ENCODE measurements around the gene LINGO3.

Gene LINGO3

DNA sequence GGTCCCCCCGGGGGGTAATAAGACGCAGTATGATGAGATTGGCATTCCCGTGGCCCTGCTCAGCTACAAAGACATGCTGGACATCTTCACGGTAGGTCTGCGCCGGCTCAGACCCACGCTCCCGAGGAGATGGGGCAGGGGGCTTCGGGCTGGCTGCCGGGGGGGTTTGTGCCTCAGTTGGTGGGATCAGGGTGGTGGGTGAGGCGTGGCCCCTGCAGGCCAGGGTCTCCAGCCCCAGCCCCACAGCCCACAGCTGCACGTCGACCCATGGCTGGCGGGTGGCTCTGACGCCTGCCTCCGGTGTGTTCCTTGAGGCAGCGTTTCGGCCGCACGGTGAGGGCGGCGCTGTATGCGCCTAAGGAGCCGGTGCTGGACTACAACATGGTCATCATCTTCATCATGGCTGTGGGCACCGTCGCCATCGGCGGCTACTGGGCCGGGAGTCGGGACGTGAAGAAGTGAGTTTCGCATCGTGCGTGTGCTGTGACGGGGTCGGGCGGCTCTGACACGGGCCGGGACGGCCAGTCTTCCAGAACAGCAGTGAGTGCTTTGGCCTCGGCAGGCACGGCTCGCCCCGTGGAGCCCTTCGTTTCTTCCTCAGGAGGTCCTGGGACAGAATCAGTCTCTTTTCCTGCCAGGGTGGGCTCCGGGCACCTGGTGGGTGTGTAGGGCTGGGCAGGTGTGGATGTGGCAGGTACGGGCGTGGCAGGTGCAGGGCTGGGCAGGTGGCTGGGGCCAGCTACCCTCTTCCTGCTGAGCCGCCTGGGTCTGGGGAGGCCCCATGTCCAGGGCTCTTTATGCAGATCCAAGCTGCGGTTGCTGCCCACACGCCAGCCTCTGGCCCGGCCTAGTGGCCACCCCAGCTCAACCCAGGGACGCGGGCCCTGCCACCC is 31.0 kb upstream of the LINGO3 start:
- FAIRE-seq: no peak

DNA sequence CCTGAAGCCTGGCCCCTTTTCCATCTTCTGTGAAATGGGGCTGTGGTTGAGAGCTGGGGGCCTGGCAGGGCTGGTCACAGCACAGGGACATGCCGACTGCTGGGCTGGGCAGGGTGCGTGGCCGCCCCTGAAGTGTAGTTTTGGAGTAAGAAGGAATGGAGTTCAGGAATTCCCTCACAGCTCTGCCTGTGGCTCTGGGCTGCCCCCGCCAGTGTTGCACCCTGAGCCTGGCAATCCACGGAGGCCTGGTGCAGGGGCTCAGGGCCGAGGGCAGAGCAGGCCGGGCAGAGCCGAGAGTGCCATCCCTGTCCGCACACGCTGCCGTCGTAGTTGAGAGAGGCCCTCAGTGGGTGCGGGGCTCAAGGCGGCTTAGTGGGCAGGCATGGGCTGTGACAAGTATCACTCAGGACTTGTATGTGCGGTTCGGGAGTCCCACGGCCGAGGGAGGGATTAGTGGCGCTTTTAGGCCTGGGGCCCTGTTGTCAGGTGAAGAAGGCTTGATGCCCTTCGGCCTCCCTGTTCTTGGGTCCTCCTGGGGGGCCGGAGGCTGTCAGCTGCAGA is 30.2 kb upstream of the LINGO3 start:
- no peak for FAIRE-seq

DNA sequence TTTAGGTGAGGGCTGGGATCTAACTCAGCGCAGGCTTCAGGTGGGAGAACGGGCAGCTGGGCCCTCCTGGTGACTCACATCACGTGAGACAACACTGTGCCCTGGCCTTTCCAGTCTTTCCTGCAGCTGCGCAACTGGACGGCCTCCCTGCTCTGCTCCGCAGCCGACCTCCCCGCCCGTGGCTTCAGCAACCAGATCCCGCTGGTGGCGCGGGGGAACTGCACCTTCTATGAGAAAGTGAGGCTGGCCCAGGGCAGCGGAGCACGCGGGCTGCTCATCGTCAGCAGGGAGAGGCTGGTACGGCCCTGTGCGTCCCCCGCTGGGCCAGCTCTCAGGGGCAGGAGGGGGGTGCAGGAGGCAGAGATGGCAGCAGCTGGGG is 29.4 kb upstream of the LINGO3 start:
- FAIRE-seq: no peak

DNA sequence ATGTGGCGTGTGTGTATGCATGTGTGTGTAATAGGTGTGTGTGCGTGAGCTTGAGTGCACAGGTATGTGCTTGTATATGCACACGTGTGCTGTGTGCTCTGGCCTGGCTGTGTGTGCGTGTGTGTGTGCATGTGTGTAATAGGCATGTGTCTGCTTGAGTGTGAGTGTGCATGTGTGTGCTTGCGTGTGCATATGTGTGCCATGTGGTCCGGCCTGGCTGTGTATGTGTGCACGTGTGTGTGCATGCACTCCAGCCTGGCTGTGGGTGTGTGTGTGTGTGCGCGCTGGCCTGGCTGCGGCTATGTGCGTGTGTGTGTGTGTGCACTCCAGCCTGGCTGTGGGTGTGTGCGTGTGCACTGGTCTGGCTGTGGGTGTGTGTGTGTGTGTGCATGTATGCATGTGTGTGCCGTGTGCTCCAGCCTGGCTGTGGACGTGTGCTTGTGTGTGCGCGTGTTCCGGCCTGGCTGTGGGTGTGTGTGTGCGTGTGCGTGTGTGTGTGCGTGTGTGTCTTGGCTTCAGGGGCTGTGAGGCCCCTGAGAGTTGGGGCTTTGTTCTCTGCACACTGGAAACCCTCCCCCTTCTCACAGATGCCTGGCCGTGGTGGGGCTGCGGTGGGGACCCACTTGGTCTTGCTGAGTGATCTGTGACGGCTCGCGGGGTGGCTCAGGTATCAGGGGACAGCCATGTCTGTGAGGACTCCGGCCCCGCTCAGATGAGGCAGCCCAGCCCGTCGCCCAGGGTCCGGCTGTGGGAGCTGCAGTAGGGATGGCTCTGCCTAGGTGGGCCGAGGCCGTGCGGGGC is 28.8 kb upstream of the LINGO3 start:
- FAIRE-seq: no peak

DNA sequence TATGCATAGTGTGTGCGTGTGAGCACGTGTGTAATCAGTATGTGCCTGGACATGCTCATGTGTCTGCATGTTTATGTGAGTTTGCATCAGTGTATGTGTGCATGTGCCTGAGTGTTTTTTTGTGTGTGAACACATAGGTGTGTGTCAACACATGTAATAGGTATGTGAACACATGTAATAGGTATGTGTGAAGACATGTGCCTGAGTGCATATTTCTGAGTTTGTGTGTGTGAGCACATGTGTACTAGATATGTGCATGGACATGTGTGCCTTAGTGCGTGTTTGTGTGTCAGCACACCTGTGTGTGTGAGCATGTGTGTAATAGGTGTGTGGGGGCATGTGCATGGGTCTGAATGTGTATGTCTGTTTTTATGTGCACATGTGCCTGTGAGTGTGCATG is 27.9 kb upstream of the LINGO3 start:
- no peak for FAIRE-seq

DNA sequence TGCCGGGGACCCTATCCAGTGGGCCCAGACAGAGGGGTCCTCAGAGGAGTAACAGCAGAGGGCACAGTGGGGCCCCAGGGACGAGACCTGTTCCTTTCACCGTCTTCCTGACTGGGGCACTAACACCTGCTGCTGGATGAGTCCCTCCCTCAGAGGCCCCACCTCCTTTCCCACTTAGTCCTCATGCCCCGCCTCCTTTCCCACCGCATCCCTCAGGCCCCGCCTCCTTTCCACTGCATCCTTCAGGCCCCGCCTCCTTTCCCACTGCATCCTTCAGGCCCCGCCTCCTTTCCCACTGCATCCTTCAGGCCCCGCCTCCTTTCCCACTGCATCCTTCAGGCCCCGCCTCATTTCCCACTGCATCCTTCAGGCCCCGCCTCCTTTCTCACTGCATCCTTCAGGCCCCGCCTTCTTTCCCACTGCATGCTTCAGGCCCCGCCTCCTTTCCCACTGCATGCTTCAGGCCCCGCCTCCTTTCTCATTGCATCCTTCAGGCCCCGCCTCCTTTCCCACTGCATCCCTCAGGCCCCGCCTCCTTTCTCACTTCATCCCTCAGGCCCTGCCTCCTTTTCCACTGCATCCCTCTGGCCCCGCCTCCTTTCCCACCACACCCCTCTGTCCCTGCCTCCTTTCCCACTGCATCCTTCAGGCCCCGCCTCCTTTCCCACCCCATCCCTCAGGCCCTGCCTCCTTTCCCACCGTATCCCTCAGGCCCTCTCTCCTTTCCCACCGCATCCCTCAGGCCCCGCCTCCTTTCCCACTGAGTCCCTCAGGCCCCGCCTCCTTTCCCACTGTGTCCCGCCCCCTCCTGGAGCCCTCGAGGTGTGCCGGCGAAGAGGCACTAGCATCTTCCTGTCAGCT is 27.3 kb upstream of the LINGO3 start:
- FAIRE-seq: no peak

DNA sequence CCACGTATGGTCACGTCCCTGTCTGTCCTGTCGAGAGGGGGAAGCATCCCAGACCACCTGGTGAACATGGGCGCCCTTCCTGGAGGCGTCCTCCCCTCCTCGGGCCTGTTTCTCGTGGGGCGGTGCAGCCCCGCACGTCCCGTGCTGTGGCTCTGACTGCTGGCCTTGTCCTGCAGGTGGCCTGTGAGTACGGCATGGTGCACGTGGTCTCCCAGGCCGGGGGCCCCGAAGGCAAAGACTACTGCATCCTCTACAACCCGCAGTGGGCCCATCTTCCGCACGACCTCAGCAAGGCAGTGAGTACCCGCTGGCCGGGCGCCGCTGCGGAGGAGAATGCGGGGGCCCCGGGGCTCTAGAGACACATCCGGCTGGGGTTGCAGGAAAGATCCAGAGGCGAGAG is 26.5 kb upstream of the LINGO3 start:
- FAIRE-seq: no peak

DNA sequence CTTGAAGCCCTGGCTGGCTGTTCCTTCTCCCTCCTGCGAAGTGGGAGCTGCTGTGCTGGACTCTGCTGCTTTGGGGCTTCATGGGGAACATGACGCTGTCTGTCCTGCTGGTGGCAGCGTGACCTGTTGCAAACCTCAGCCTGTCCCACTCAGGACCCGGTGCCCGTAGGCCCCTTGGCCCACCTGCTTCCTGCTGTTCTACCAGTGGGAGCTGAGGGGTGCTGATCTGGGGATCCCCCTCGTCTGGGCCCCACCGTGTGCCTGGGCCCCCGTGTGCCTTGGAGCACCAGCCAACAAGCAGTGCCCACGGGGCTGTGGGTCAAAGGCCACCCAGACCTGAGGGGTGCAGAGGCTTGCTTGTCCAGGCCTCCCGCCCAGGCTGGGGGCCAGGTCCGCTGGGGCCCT is 25.9 kb upstream of the LINGO3 start:
- no peak for FAIRE-seq

DNA sequence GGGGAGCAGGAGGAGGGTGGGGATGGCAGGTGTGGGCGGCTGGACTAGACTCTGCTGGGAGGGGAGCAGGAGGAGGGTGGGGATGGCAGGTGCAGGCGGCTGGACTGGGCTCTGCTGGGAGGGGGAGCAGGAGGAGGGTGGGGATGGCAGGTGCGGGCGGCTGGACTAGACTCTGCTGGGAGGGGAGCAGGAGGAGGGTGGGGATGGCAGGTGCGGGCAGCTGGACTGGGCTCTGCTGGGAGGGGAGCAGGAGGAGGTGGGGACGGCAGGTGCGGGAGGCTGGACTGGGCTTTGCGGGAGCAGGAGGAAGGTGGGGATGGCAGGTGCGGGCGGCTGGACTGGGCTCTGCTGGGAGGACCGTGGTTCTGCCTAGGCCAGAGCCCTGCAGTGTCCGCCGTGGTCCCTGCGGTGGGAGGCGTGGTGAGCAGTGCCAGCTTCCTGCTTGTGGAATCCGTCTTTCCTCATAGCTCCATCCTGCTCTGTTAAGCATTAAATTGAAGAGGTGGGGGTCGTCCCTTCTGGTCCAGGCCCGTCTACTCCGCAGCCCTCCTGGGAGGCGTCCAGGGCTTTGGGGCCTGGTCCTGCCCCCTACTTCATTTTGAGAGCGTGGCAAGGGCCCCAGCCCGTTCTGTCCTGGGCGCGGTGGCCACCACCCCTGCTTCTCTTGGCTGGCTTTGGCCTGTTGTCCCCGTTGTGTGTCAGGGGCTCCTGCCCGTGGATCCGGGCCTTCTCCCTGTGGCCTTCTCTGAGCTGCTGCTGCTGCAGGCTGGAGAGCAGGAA is 25.3 kb upstream of the LINGO3 start:
- no peak for FAIRE-seq

DNA sequence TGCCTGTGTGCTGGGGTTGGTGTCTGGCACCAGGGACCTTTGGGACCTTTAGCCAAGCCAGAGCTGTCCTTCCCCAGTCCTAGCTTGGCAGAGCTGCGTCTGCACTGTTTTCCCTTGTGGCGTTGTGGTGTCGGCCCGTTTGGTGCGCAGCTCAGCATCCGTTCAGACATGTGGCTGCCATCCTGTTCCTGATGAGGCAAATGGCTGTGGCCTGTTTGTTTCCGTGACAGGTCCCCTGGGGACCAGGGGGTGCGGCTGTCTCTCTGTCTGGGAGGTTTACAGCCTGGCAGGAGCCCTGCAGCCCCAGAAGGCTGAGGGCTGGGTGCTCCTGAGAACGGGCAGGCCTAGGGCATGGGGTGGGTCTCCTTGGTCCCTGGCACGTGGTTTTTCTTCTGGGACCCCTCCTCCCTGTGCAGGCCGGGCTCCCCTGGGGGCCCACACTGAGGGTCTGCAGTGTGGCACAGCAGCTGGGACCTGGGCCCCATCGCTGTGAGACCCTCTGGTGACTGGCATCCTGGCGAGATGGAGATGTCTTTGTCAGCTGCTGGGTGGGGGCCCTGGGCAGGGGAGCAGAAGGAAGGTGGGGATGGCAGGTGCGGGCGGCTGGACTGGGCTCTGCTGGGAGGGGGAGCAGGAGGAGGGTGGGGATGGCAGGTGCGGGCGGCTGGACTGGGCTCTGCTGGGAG is 24.5 kb upstream of the LINGO3 start:
- FAIRE-seq: no peak

DNA sequence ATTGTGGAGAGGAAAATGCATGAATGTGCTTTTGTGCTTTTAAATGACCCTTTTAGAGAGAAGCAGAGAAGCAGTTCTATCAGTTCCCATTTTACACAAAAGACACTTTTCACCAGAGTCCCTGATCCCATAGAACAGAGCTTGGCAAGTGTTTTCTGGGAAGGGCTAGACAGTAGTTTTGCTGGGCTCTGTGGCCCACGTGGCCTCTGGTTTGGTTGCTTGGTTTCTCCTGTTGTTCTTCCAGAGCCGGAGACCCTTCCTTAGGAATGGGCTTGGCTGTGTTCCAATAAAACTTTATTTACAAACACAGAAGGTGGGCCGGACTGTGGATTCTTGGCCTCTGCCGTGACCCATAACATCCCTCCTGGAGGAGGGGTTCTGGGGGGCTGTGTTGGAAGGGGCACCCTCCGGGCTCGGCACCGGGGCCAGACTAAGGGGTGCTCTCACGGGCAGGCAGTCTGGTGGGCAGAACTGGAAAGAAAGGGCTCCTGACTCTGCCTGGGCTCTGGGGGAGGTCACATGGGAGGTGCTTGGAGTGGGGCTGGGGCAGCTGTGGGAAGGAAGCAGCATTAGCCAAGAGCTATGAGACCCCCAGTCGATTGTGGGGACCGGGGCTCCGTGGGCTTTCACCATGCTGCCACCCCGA is 23.8 kb upstream of the LINGO3 start:
- FAIRE-seq: no peak

DNA sequence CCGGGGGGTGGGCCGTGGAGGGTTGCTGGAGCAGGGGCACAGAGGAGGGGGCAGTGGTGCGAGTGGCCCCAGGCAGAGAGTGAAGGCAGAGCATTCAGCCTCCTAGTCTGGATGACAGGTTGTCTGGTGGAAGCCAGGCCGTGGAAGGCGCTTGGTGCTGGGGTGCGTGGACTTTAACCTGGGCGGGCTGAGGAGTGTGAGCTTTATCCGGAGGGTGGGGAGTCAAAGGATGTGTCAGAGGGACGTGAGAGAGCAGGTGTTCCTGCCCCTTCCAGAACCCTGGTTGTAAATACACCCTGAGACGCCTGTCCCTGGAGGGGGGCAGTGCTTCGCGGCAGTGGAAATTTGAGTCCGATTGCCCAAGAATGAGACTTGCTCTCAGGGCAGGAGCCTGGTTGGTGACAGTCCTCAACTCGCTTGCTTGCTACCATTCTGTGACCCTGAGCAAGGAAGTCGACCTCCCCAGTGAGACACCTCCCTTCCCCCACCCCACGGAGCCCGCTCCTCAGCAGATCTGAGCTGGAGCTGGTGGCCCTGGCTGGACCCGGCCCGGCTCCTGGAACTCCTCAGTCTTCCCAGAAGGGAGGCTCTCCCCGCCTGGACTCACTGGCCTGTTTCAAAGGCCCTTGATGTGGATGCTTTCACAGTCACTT is 22.8 kb upstream of the LINGO3 start:
- FAIRE-seq: no peak

DNA sequence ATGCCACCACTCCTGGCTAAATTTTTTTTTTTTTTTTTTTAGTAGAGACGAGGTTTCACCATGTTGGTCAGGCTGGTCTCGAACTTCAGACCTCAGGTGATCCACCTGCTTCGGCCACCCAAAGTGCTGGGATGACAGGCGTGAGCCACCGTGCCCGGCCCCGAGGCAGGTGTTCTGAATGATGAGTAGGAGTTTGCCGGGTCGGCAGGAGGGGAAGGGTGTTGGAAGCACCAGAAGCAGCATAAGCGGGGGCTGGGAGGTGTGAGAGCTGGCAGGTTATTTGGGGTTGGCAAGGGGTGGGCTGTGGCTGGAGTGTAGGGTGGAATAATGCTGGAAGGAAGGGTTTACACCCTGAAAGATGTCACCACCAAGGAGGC is 22.3 kb upstream of the LINGO3 start:
- no peak for FAIRE-seq

DNA sequence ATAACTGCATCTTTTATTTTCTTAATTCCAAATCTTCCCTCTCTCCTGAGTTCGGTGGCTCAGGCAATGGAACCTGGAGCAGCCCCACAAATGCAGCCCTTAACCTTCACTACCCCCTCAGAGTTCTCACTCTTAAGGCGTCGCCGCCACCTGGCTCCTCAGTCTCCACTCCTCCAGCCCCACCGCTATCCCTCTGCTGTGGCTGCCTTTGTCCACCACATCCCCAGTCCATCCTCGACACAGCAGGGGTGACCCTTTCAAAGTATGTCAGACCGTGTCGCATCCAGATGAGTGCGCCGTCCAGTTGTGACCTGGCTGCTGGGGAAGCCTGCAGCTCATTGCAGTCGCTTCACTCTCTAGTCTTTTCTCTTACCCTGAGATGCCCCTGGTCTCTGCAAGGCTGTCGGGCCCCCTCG is 21.6 kb upstream of the LINGO3 start:
- FAIRE-seq: no peak

DNA sequence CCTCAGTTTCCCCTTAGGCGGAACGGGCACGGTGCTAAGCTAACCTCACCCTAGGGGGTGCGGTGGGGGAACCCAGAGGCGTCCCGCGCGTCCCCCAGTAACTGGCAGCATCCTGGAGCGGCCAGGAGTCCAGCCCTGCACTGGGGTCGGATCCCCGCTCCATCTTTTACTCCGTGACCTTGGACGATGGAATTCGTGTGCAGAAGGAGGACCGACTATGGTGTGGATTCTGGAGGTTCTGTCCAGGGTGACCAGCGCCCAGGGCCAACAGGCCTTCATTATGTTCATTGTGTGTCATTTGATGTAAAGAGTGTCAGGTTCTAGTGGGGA is 21.2 kb upstream of the LINGO3 start:
- no peak for FAIRE-seq

DNA sequence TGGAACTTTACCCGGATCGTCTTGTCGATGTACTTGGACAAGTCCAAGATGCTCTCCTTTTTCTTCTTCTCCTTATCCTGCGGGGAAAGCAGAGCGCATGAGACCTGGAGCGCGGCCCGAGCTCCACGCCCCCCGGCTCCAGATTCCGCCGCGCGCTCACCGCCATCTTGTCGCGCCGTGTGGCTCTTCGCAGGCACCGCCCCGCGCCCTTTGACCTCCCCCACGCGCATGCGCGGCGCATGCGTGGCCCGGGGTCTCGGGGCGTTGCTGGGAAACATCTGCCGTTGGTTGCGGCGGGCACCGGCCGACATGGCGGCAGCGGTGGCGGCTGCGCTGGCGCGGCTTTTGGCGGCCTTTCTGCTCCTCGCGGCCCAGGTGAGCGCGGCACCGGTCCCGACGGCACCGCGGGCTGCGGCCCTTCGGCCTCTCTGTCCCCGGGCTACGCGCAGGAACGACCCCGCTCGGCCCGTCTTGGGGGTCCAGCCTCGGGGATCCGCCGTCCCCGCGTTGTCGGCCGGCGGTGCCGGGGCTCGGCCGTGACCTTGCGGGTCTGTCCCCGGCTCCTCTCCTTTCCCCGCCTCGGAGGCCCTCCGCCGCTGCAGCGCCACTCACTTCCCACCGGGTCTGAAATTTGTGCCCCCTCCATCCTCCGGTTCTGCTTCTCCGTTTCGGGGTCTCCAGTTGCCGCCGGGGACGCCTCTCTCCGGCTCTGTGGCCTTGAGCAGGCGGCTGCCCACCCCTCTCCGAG is 20.6 kb upstream of the LINGO3 start, which contains the start of the genes LSM7 and SPPL2B:
Gene LSM7 (minus strand): TSS at position 186 of the 748 bp plus-strand sequence. CDS start 20 bp downstream, at position 166.
Gene SPPL2B (plus strand): TSS at position 284 of the 748 bp plus-strand sequence. CDS start 26 bp downstream, at position 310.
- no peak for FAIRE-seq

DNA sequence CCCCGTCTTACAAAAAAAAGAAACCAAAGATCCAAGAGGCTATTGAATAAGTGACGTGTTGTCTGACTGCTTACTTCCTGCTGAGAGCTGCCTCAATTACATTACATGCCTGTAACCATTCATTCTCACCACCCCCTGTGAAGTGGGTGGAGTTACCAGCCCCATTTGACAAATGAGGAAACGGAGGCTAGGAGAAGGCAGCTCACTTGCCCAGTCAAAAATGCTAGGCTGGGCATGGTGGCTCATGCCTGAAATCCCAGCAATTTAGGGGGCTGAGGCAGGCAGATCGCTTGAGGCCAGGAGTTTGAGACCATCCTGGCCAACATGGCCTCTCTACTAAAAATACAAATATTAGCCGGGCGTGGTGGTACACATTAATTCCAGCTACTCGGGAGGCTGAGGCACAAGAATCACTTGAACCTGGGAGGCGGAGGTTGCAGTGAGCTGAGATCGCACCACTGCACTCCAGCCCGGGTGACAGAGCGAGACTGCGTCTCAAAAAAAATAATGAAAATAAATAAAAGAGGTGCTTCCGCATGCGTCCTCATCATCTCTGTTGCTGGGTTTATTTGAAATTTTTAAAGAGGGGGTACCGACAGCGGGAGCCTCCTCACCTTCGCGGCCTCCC is 19.9 kb upstream of the LINGO3 start:
- FAIRE-seq: peak; percentile 81

DNA sequence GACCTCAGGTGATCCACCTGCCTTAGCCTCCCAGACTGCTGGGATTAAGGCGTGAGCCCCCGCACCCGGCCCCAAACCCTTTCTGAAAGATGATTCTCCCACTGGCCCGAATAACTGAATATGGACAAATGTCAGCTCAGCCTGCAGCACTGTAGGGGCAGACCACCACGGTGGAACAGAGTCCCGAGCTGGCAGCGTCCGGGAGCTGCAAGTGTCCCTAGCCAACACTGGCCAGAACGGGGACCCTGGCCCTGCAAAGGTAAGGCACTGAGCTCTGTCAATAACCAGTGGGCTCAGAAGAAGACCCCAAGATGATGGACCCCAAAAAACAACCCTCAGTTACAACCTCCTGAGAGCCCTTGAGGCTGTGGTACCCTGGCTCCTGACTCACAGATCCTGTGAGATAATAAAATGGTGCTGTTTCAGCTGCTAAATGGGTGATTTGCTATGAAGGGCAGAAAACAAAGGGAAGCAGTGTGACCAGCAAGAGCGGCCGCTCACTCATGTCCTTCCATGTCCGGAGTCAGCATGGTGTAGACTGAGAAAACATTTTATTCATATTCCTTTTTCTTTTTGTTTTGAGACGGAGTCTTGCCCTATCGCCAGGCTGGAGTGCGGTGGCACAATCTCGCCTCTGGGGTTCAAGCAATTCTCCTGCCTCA is 18.9 kb upstream of the LINGO3 start:
- FAIRE-seq: no peak
